ENCODE measurements around the gene RAB3GAP2. TPM values are rescaled to one million over a fixed set of nuclear protein-coding genes. Genes with fewer than 3 reads are reported as not detected.
"Not testable (repeated sequence)": the region's sequence is repeated elsewhere in the genome, so short reads cannot be mapped to it uniquely, and the experiment has no call there.

Gene RAB3GAP2
- total RNA-seq, 1 donor from 2014 or later = 38.7 TPM

DNA sequence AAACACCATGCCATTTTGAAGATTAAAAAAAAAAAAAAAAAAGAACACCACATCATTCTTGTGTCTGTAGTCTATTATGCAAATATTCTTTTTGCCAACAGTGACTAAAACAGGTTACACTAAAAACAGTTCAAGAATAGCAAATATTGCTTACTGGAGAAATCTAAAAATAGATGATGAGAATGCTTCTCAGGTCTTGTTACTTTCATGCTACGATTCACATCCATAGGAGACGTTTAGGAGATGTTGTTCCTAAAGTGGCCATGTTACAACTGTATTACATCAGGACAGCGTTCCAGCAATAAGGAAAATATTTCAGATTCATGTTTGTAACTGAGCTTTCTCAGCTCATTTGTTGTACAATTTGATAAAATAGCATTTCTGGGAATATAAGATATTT lies 32.3 kb downstream of the RAB3GAP2 start:
- no peak for DNase-seq

DNA sequence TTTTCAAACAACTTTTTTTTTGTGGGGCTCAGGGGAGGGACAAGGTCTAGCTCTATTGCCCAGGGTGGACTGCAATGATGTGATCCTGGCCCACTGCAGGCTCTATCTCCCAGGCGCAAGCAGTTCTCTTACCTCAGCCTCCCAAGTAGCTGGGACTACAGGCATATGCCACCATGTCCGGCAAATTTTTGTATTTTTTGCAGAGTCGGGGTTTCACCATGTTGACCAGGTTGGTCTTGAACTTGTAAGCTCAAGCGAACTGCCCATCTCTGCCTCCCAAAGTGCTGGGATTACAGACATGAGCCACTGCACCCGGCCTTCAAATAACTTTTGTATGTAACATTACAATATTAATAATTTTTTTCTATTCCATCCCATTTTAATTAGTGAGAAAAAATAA lies 33.0 kb downstream of the RAB3GAP2 start:
- DNase-seq = no peak

DNA sequence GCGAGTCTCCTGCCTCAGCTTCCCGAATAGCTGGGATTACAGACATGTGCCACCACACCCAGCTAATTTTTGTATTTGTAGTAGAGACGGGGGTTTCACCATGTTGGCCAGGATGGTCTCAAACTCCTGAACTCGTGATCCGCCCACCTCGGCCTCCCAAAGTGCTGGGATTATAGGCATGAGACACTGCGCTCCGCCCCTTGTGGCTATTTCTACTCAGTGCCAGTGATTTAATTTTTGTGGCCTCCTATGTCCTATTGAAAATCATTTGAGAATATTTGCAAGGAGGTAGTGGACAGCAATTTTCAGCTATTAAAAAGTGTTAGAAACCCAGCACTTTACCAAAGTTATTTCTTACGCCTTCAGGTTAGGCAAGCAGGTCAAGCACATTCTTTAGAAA lies 36.0 kb downstream of the RAB3GAP2 start:
- not testable (repeated sequence) for DNase-seq

DNA sequence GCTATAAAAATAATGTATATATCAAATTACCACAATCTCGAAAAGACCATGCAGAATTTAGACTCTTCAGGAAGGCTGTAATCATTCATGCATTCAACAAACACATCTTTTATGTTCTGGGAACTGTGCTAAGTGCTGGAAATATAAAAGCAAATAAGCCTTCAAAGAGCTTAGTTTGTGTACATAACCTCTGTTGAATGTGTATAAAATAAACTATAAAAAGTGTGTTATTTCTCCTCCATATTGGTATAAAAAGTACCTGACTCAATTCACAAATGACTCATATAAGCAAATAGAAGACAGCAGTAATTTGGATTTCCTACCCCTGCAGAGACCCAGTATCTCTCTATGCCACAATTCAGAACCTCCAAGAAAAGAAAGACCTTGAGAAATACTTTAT lies 36.8 kb downstream of the RAB3GAP2 start:
- DNase-seq = no peak

DNA sequence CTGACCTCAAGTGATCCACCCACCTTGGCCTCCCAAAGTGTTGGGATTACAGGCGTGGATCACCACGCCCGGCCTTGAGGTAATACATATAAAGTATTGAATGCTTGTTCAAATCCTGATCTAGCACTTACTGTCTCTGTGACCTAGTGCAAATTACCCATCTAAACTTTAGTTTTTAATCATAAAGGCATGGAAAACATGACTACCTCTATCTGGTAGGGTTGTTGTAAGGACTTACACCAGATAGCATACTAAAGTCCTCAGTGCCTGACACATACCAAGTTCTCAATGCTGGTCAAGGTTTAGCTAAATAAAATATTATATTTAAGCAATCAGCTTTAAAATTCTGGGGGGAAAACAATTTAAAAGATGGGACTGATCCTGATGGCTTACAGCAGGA lies 38.3 kb downstream of the RAB3GAP2 start:
- DNase-seq = no peak

DNA sequence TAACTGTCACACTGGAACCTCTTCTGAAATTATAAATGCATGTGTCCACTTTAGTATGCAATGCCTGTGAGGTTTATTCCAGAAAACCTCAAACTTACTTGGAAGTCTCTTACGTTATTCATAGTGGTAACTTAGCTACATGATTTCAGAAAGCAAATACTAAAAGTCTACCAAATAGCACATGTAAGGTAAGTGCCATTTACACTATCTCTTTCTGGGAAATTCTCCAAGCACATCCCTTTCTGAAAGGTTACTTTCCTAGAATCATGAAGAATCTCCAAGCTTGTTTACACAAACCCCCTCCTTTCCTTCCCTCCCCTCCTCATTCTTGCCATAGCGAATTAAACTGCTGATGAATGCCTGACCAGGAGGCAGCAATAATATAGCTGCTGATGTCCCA lies 42.5 kb downstream of the RAB3GAP2 start:
- no peak for DNase-seq

DNA sequence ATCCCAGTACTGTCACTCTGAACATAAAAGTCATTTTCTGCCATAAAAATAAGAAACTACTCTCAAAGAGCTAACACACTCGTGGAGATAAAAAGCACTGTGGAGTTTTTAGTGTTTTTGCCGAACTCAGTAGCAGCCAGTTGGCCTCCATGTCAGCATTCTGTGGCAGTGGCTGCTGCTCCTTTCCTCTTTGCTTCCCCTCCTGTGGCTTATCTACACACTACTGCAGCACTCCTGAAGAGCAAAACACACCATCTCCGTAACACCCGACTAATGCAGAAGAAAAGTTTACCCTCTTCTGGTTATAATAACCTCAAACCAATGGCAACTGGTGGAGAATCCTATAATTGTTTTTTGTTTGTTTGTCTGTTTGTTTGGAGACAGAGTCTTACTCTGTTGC lies 44.9 kb downstream of the RAB3GAP2 start:
- no peak for DNase-seq

DNA sequence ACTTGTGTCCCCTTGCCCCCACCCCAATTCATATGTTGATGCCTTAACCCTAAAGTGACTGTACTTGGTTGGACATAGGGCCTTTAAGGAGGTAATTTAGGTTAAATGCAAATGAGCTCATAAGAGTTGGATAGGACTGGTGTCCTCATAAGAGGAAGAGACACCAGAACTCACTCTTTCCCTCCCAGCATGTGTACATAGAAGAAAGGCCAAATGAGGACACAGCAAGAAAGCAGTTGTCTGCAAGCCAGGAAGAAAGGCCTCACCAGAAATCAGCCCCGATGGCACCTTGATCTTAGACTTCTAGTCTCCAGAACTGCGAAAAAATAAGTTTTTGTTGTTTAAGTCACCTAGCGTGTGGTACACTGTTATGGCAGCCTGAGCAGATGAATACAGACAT lies 45.5 kb downstream of the RAB3GAP2 start:
- DNase-seq = no peak

DNA sequence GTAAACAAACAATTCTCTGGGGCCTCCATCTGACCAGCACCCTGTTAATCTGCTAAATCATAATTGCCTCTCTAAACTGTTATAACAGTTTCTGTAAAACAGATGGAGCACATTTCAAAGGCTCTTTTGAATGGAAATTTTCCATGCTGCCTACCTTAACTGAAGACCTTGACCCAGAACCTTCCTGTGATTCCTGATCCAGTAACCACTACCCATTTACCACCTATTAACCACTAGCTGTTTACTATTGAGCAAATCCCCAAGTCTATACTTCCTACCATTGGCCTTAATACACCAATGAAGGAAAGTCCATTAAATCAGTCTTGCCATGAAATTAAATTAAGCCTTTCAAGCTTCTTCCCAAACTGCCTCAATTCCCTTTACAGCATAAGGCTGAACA lies 46.3 kb downstream of the RAB3GAP2 start:
- no peak for DNase-seq

DNA sequence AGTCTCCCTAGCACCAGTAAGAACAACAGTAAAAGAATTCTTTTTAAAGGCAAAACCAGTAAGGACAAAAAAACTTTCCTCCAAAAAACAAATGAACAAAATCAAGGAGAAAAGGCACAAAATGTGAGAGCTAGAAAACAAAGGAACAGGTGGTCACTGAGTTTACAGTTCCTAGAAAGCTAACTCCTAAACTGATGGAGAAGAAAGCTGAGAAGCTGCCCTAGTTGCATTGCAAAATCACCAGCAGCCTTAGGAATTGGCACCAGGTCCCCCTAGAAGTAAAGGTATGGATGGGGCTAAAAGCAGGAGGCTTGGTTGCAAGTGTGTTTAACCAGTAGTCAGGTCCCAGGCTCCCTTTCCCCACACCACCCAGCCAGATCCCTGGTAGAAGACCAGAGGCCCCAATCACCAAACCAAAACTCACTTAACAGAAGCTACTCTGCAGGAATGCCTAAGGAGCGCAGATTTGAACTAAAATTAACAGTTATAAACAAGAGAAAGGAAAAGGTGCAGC lies 47.6 kb downstream of the RAB3GAP2 start:
- no peak for DNase-seq

DNA sequence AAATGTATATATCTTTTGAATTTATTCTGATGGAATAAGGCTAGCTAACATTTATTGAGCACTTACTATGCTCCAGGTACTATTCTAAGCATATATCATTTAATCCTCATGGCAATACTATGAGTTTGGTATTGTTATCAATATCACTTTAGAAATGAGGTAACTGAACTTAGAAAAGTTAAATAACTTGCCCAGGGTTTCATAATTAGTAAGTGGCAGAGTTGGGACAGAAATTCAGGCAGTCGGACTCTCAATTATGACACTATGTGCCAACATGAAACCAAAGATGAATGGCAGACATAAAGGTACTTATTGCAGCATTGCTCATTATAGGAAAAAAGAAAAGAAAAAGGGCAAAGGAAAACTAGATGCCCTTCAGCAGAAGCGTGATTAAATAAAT lies 48.2 kb downstream of the RAB3GAP2 start:
- no peak for DNase-seq

DNA sequence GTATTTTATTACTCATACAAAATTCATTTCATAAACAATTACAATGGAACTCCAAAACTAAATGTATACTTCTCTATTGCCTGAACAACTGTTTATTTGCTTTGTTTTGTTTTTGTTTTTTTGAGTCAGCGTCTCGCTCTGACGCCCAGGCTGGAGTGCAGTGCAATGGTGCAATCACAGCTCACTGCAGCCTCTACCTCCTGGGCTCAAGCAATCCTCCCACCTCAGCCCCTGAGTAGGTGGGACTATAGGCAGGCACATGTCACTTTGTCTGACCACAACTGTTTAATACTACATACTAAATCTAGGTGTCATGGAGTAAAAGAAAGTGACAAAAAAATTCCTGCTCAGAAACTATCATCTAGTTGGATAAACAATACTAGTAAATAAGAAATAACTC lies 49.3 kb downstream of the RAB3GAP2 start:
- no peak for DNase-seq

DNA sequence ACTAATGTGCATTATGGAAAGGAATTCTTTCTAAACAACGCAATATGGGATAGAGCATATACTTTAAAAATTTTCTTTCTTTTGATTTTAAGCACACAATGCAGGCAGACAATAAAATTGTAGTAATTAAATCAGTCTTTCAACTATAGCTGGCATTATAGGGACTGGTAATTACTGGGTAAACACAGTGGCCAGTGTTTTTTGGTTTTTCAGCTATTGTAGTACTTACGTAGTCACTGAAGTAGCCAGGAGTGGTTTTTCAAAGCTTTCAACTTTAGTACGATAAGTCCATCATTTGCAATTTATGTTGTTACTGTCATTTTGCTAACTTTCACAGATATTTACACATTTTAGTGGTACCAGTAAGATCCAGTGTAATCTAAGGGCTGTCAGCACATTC lies 50.6 kb downstream of the RAB3GAP2 start:
- DNase-seq = no peak

DNA sequence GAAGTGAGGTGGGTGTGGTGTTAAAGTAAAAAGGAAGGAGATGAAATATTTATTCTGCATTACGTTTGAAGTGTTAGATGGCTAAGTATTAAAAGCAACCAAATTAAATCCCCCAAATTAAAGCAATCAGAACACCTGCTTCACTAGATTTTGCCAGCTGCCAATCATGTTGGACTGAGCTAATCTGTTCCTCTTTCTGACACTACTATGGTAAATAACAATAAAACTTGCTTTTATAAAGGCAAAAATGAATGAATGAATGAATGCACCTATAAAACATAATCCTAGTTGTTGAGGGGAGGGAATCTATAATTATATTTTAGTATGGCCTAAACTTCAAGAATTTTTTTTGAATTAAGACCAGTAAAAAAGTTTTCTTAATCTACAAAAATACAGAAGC lies 51.0 kb downstream of the RAB3GAP2 start:
- DNase-seq = no peak

DNA sequence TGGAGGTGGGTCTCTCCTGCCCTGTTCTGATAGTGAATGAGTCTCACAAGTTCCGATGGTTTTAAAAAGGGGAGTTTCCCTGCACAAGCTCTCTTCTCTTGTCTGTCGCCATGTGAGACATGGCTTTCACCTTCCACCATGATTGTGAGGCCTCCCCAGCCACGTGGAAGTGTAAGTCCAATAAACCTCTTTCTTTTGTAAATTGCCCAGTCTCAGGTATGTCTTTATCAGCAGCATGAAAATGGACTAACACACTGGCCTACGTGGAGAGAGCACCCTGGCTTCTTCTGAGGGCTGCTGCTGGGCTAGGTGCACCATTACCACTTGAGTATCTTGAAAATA lies 51.6 kb downstream of the RAB3GAP2 start:
- DNase-seq = not testable (repeated sequence)

DNA sequence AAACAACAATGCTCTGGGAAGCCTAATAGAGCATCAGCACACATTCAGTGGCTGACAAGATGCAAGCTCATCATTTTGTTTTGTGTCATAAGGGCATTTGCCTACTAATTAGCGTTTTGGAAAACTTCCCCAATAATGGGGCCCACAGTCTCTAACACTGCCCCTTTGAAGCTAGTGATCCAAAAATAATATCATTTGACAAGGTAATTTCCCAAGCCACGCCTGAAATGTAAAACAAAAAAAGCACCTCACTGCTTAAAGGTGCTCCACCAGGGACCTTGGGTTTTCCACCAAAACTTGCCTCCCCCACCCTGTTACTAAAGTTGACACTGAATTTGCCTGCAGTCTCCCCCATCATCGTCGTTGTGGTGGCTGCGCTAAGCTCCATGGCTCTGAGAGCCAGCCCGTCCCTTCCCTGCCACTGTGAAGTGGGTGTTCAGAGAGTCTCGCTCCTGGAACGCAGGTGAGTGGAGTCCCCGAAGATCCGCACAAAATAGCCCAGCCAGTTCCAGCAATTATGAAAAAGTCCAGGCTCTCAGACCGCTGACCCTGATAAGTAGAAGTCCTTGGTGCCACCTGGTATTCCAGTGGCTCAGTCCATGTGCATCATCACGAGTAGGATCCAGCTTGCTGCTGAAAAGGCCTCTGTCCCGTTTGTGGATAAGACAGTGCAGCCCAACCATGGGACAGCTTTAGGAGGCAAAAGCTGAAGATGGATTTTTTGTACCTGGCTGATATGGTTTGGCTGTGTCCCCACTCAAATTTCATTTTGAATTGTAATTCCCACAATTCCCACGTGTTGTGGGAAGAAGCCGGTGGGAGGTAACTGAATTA lies 52.2 kb downstream of the RAB3GAP2 start:
- no peak for DNase-seq

DNA sequence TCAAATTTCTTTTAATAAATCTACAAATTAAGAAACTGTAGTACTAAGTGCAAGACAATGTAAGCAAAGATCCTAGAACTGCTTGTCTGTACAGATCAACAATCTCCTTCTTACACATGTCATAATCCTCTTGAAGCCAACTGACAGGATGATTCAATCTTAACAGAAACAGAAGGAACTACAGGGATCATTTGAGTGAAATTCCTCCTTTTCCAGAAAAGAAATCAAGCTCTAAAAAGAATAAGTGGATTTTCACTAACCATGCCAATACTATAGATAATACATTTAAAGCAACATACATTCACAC lies 53.2 kb downstream of the RAB3GAP2 start:
- no peak for DNase-seq

DNA sequence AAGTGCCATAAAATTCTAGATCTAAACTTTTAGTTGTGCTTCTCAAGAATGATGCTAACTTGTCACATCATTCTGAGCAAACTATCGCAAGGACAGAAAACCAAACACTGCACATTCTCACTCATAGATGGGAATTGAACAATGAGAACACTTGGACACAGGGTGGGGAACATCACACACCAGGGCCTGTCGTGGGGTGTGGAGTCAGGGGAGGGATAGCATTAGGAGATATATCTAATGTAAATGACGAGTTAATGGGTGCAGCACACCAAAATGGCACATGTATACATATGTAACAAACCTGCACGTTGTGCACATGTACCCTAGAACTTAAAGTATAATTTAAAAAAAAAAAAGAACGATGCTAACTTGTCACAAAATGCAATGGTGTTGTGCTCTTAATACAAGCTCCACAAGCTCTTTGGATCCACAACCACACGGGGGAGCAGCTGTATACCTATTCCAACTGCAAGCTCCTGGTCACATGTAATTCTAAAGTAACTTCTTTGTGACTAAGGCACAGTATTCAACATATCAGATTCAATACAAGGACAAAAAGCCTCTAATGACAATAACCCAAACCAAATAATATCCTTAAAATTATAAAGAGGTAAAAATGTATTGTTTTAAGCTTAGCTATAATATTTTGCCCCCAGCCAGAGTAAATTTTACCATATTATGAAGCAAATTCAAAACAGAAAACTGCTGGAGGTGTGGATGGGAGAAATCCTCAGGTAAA lies 53.7 kb downstream of the RAB3GAP2 start:
- DNase-seq = peak; percentile 18

DNA sequence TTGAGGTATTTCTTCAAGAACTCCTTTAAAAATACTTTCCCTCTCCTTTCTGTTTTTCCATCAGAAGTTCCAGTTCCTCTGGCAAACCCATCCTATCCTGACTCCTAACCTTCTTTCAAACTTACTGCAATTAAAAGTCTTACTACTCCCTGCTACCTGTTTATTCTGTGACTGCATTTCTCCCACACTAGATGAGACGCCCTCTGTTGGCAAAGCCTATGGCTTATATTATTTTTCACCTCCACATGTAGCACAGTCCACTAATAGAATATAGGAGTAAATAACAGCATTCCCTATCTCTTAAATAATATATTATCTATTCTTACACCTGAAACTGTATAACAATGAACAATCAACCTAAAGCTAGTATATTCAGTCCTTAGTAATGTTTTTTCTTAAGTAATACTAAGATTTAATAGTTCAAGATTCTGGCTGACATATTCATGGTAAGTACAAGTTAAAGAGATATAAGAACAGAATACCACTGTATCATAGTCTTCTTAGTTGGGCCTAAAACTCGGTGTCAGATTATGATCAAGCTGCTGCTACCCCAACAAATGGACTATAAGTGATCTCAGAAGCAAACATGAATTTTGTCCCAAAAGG lies 54.8 kb downstream of the RAB3GAP2 start:
- no peak for DNase-seq

DNA sequence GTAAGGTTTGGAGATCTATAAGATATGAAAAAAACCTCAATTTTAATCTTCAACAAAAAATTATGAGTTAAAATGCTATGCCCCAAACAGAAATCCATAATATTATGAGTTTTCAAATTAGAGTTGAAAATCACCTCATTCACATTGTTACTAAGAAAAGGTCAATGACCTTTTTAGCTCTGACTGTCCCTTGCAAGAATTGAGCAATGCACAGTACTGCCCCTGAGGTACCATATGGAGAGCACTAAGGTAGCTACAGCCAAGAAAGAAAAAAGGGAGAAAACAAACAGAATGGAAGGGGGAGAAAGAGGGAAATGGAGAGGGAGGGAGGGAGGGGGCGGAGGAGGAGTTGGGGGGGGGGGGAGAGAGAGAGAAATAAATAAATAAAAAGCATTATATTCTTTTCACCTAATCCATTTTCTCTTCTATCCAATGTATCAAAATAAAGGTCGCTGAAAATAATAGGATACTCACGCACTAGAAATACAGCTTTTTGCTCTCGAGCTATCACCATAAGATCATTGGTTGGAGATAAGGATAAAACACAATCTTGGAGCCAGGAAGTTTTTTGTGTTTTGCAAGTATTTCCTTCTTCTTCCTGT lies 58.8 kb downstream of the RAB3GAP2 start:
- DNase-seq = no peak

DNA sequence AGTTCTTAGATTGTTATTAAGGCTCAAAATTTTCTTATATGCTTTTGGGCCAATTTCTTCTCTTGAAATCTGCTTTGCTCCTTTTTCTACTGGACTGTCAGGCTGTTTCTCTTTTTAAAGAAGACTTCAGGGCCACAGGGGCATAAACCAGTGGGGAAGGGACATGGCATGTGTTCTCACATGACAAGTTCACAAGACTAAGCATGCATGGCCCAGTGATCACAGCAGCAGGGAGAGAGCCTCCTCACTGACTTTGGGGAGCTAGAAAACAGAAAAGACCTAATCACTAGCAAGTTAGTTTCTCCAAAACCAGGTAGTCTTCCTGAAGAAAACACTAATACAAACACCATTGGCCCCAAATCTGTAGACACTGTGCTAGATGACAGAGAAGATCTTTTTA lies 64.8 kb downstream of the RAB3GAP2 start:
- no peak for DNase-seq

DNA sequence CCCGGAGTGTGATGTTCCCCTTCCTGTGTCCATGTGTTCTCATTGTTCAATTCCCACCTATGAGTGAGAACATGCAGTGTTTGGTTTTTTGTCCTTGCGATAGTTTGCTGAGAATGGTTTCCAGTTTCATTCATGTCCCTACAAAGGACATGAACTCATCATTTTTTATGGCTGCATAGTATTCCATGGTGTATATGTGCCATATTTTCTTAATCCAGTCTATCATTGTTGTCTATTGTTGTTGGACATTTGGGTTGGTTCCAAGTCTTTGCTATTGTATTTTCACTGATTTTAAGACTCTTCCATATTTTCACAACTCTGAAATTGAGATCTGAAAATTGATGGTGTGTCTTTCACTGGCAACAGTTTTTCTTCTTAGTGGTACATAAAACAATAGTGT lies 67.5 kb downstream of the RAB3GAP2 start:
- DNase-seq = not testable (repeated sequence)

DNA sequence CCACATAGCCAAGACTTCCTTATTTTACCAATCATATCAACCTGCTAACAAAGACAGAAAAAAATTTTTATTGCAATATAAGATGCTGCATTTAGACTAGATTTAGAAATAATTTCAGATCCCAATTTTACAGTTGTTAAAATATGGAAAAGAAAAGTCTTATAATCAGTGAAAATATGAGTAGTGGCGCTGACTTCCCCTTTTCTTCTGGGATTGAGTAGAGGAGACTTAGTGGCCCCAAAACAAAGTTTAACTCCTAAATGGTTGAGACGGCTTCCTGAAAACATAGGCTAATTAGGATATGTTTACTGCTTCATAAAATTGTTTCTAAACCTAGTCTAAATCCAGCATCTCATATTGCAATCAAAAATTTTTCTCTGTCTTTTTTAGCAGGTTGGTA lies 68.4 kb downstream of the RAB3GAP2 start:
- DNase-seq = no peak
